GM10248 (cell line): ENCODE results near the gene EML3.
"Not testable (repeated sequence)": the region's sequence is repeated elsewhere in the genome, so short reads cannot be mapped to it uniquely, and the experiment has no call there.

Experiments used
- CTCF ChIA-PET: fragments of 300-600 bp; sonication (Branson Sonifier 250); formaldehyde crosslinking; extraction: SDS; loops from one replicate; lab custom pipeline; 2021; ENCODE audit warnings: antibody characterized with exemption; lab: Yijun Ruan, JAX
- POLR2A ChIA-PET: fragments of 350-650 bp; sonication (Branson Sonifier 250); formaldehyde crosslinking; extraction: SDS; loops from one replicate; lab custom pipeline; 2020; ENCODE audit warnings: antibody characterized with exemption; lab: Yijun Ruan, JAX
- DNase-seq: peaks from one replicate; pipeline ENCODE4 v3.0.0; 2012; ENCODE audit errors: extremely low spot score
- TF ChIP-seq, protein P1 (sequence below): IDR thresholded peaks from 2 replicates; pipeline ENCODE4 v1.5.1; 2012; ENCODE audit warnings: mild to moderate bottlenecking, low read depth; ENCODE audit errors: extremely low read depth, missing control alignments, control extremely low read depth

The EML3 gene

DNA sequence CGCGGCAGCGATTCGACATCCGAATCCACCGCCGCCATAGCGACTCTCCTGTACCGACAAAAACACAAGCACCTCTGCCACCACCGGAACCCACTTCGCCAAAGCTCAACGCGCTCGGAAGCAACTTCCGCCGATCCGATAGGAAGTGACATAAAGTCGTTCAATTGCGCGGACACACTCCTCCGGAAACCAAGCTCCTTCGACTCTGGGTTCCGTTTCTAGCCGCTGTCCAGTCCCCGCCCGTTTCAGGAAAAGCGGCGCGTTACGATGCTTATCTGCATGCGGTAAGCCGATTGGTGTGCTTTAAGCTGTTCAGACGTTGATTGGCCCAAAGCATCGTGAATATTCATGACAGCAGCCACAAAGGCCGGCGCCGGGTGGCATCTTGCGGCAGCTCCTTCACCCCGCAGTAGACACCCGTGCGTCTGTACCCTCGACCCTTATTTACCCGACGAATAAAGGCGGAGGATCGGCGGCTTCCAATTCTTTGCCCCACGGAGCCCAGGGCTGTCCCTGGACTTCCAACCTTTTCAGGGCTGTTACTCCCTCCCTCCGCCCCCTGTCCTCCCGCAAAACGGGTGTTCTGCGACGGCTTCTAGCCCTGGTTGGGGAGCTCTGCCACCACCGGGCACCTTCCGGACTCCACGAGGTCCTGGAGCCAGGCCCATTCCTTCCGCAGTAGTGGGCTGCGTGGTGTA, 21.0 kb downstream of the EML3 start, which contains the start of gene TUT1:
Gene TUT1, minus strand, starts transcription at position 76 of the 698 bp plus-strand sequence. Its CDS starts 38 bp downstream, at position 38.
- ChIA-PET POLR2A (interaction anchor here (0.5 to 3.9 kb wide), 44 partner anchors 9 to 293 kb away, joined by 3 to 87 read pairs (median 5); partner anchors contain the start of genes B3GAT3, C11orf98, CSKMT and EEF1G), CTCF (interaction anchor here (0.8 to 4.1 kb wide), 29 partner anchors 9 to 197 kb away, joined by 3 to 50 read pairs (median 4); partner anchors contain the start of genes B3GAT3, EML3, LRRN4CL and MTA2)
- DNase-seq, result peak; percentile 91
- TF ChIP-seq, protein P1, sequence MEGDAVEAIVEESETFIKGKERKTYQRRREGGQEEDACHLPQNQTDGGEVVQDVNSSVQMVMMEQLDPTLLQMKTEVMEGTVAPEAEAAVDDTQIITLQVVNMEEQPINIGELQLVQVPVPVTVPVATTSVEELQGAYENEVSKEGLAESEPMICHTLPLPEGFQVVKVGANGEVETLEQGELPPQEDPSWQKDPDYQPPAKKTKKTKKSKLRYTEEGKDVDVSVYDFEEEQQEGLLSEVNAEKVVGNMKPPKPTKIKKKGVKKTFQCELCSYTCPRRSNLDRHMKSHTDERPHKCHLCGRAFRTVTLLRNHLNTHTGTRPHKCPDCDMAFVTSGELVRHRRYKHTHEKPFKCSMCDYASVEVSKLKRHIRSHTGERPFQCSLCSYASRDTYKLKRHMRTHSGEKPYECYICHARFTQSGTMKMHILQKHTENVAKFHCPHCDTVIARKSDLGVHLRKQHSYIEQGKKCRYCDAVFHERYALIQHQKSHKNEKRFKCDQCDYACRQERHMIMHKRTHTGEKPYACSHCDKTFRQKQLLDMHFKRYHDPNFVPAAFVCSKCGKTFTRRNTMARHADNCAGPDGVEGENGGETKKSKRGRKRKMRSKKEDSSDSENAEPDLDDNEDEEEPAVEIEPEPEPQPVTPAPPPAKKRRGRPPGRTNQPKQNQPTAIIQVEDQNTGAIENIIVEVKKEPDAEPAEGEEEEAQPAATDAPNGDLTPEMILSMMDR, result no peak

- ChIA-PET CTCF (interaction anchor here (1.1 to 4.1 kb wide), 4 partner anchors 11 to 165 kb away, joined by 4 to 22 read pairs (median 5); partner anchors contain the start of gene MTA2), POLR2A (interaction anchor here (1.1 to 1.2 kb wide), 2 partner anchors 10 to 76 kb away, joined by 3 to 4 read pairs; partner anchors contain the start of genes C11orf98 and CSKMT)
- TF ChIP-seq, protein P1, result peak; percentile 4
These were observed 23.5 kb downstream of the EML3 start for GRCh38 chr11:62588966-62589637.

GRCh38 chr11:62585356-62585755, 27.2 kb downstream of the EML3 start:
- CTCF ChIA-PET, result interaction anchor here (1.0 to 2.0 kb wide), 4 partner anchors 11 to 191 kb away, joined by 3 to 11 read pairs (median 4); partner anchors contain the start of gene EEF1G
- POLR2A ChIA-PET, result interaction anchor here (0.8 to 1.1 kb wide), 2 partner anchors 9 to 12 kb away, joined by 3 read pairs; partner anchors contain the start of gene EEF1G
- DNase-seq, result not testable (repeated sequence)

More at GRCh38 chr11:62588966-62589637, 23.5 kb downstream of the EML3 start:
- no peak for DNase-seq

GRCh38 chr11:62581735-62582134, 30.8 kb downstream of the EML3 start:
- DNase-seq, result not testable (repeated sequence)
- ChIA-PET POLR2A (interaction anchor here (2.0 kb wide), 1 partner anchor 10 kb away, joined by 12 read pairs; the partner anchor contains the start of gene TUT1), CTCF (interaction anchor here (1.3 kb wide), 1 partner anchor 38 kb away, joined by 4 read pairs; no protein-coding TSS in a partner anchor)

GRCh38 chr11:62580959-62581715, 31.4 kb downstream of the EML3 start:
- no peak for DNase-seq
- POLR2A ChIA-PET, result interaction anchor here (0.7 to 2.0 kb wide), 2 partner anchors 10 to 178 kb away, joined by 5 to 12 read pairs; partner anchors contain the start of gene TUT1
- TF ChIP-seq, protein P1, result no peak
- CTCF ChIA-PET, result interaction anchor here (1.4 to 1.5 kb wide), 2 partner anchors 10 to 38 kb away, joined by 3 to 4 read pairs; partner anchors contain the start of gene TUT1

GRCh38 chr11:62579252-62579651, 33.3 kb downstream of the EML3 start:
- CTCF ChIA-PET, result interaction anchor here (0.8 to 1.1 kb wide), 2 partner anchors 74 to 155 kb away, joined by 3 to 5 read pairs; partner anchors contain the start of gene INTS5
- TF ChIP-seq, protein P1, result no peak
- POLR2A ChIA-PET, result interaction anchor here (0.7 to 1.4 kb wide), 2 partner anchors 13 to 36 kb away, joined by 3 to 4 read pairs; no protein-coding TSS in a partner anchor
- no peak for DNase-seq

DNA sequence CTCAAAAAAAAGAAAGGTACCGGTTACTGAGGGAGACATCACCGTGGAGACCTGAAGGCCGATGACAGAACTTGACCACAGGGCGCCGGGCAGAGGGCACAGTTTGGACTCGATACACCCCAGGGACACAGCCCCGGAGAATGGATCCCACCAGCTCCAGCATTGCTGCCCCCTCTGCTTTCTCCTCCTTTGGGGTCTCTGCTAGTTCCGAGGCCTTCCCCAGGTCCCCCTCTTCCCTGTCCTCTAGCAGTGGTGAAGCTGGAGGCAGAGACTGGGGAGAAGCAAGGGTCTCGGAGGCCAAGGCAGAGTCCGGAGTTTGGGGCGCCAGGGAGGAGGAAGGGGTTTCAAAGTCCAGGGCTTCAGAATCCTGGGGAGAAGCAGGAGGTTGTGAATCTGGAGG, 34.0 kb downstream of the EML3 start:
- no peak for DNase-seq
- TF ChIP-seq, protein P1, result no peak
- ChIA-PET POLR2A (interaction anchor here (1.4 kb wide), 1 partner anchor 13 kb away, joined by 3 read pairs; no protein-coding TSS in a partner anchor), CTCF (interaction anchor here (1.1 kb wide), 1 partner anchor 75 kb away, joined by 3 read pairs; the partner anchor contains the start of gene INTS5)
